HepG2 (cell line): Measurements from ENCODE around the gene AZU1. TPM values are rescaled to one million over a fixed set of nuclear protein-coding genes. Genes with fewer than 3 reads are reported as not detected.

Experiments
- ARNTL ChIP-seq: sonication (generic); formaldehyde crosslinking; IDR thresholded peaks from 2 replicates; pipeline ENCODE4 v1.4.0; 2020; ENCODE audit warnings: mild to moderate bottlenecking, missing genetic modification reagents
- EED ChIP-seq: sonication (generic); formaldehyde crosslinking; IDR thresholded peaks from 2 replicates; pipeline ENCODE4 v1.5.0; 2020; ENCODE audit warnings: mild to moderate bottlenecking, missing genetic modification reagents
- HOXA7 ChIP-seq: sonication (generic); formaldehyde crosslinking; IDR thresholded peaks from 2 replicates; pipeline ENCODE4 v1.8.1; 2022; ENCODE audit warnings: mild to moderate bottlenecking, missing genetic modification reagents, moderate library complexity
- MXD4 ChIP-seq: IDR thresholded peaks from 2 replicates; pipeline ENCODE4 v1.6.1; 2016; ENCODE audit warnings: mild to moderate bottlenecking, missing biosample characterization, missing genetic modification reagents
- POLR2G ChIP-seq: fragments of 200-400 bp; formaldehyde crosslinking; IDR thresholded peaks from 2 replicates; pipeline ENCODE4 v1.6.1; 2018; ENCODE audit warnings: mild to moderate bottlenecking, low read depth, low read length, moderate library complexity
- REL ChIP-seq: sonication (generic); formaldehyde crosslinking; conservative IDR thresholded peaks from 2 replicates; pipeline ENCODE4 v1.8.0; 2022; ENCODE audit warnings: mild to moderate bottlenecking, missing genetic modification reagents, moderate library complexity
- SAP130 ChIP-seq: IDR thresholded peaks from 2 replicates; pipeline ENCODE4 v1.6.1; 2016; ENCODE audit warnings: low read depth
- TAF15 ChIP-seq: fragments of 200-400 bp; formaldehyde crosslinking; IDR thresholded peaks from one replicate; pipeline ENCODE4 v1.6.1; 2018; ENCODE audit warnings: mild to moderate bottlenecking, low read depth, low read length; ENCODE audit not compliant: poor library complexity, severe bottlenecking
- TFDP2 ChIP-seq: sonication (generic); formaldehyde crosslinking; IDR thresholded peaks from 2 replicates; pipeline ENCODE4 v1.4.0; 2020; ENCODE audit warnings: missing genetic modification reagents
- ZBTB44 ChIP-seq: sonication (generic); formaldehyde crosslinking; IDR thresholded peaks from 2 replicates; pipeline ENCODE4 v1.4.0; 2020; ENCODE audit warnings: missing genetic modification reagents
- ZNF207 ChIP-seq: fragments of 450-650 bp; IDR thresholded peaks from 2 replicates; pipeline ENCODE4 v1.6.1; 2016; ENCODE audit warnings: antibody characterized with exemption, borderline replicate concordance
- ZNF331 ChIP-seq: sonication (generic); formaldehyde crosslinking; IDR thresholded peaks from 2 replicates; pipeline ENCODE4 v1.4.0; 2020; ENCODE audit warnings: missing genetic modification reagents
- ZNF563 ChIP-seq: sonication (generic); formaldehyde crosslinking; IDR thresholded peaks from 2 replicates; pipeline ENCODE4 v1.8.0; 2022; ENCODE audit warnings: mild to moderate bottlenecking, moderate library complexity, missing genetic modification reagents
- ZNF775 ChIP-seq: sonication (generic); formaldehyde crosslinking; IDR thresholded peaks from 2 replicates; pipeline ENCODE4 v1.4.0; 2020; ENCODE audit warnings: missing genetic modification reagents, mild to moderate bottlenecking, moderate library complexity, borderline replicate concordance
- ZNF879 ChIP-seq: sonication (generic); formaldehyde crosslinking; IDR thresholded peaks from 2 replicates; pipeline ENCODE4 v1.8.1; 2023; ENCODE audit warnings: missing genetic modification reagents
- polyA plus RNA-seq, 8 experiments: library from polyadenylated mRNA; depleted of rRNA in 3 of 8; stranded (reverse) in 7 of 8; unstranded in 1 of 8; fragments of >200 nt; fragmentation: Illumina TruSeq in 4 of 8; extraction: Trizol in 4 of 8; gene quantifications; 2 replicates each; pipeline versions ENCODE4 v1.2.1 to v1.2.3, GENCODE V29; 2011 to 2016; ENCODE audit warnings: low read depth in 4 of 8, missing spikeins in 1 of 8, mixed read lengths in 1 of 8; ENCODE audit not compliant: insufficient read depth in 1 of 8
- total RNA-seq, 5 experiments: library from RNA; depleted of rRNA; stranded (reverse); fragments of >200 nt; fragmentation: Illumina TruSeq; extraction: Trizol; gene quantifications; 2 replicates each; pipeline ENCODE4 v1.2.3, GENCODE V29; 2016; ENCODE audit warnings: low read depth in 1 of 5
- TF ChIP-seq, protein P1 (sequence below): sonication (generic); formaldehyde crosslinking; IDR thresholded peaks from 2 replicates; pipeline ENCODE4 v1.8.0; 2023; ENCODE audit warnings: mild to moderate bottlenecking, missing genetic modification reagents
- TF ChIP-seq, protein P2 (sequence below): sonication (generic); formaldehyde crosslinking; IDR thresholded peaks from 2 replicates; pipeline ENCODE4 v1.5.0; 2020; ENCODE audit warnings: mild to moderate bottlenecking, low read depth, missing genetic modification reagents, borderline replicate concordance
- TF ChIP-seq, protein P3 (sequence below): IDR thresholded peaks from 2 replicates; pipeline ENCODE4 v1.6.1; 2012; ENCODE audit warnings: inconsistent platforms

Gene AZU1
- total and polyA plus RNA-seq, 2 of the 13 experiments (the other 11 are each of a cell fraction or from before 2014, with no cell fraction given) = not detected

DNA sequence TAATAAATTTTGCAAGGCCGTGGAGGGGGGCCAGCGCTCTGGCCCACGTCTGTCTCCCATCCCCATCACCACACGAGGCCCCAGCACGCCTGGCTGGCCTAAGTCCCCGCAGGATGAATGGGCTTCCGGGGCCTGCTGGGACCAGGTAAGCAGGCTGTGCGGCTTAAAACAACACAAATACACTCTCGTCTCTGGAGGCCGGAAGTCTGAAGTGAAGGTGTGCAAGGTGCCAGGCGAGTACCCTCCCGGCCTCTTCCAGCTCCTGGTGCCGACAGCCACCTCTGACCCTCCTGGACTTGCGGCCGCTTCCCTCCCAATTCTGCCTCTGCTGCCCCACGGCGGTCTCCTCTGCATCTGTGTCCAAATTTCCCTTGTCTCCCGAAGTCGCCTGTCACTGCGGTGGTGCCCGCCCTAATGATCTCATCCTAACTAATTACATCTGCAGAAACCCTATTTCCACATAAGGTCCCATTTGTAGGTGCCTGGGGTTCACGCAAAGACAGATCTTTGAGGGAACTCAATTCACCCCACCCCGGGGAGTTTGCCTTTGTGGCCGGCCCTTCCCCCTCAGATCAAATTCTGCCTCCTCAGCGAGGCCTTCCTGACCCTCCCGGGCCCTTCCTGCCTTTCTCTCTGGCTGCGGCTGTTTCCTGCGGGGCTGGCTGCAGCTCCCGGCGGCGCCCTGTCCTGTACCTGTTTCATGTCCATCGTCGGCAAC lies 38.5 kb upstream of the AZU1 start (continued):
- TF ChIP-seq, protein P1, sequence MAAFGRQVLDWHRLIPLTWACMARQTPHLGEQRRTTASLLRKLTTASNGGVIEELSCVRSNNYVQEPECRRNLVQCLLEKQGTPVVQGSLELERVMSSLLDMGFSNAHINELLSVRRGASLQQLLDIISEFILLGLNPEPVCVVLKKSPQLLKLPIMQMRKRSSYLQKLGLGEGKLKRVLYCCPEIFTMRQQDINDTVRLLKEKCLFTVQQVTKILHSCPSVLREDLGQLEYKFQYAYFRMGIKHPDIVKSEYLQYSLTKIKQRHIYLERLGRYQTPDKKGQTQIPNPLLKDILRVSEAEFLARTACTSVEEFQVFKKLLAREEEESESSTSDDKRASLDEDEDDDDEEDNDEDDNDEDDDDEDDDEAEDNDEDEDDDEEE = no peak
- no peak for TF ChIP-seq MXD4 (CRISPR knock-in tag)
- TF ChIP-seq ZNF879 (CRISPR knock-in tag) = no peak
- no peak; the same call in 1 of the 2 replicates for TF ChIP-seq ZNF563 (CRISPR knock-in tag)
- no peak; the same call in 1 of the 2 replicates for TF ChIP-seq ZNF331 (CRISPR knock-in tag)
- no peak for TF ChIP-seq REL
- TF ChIP-seq TAF15 = no peak
- no peak for TF ChIP-seq ZNF775 (CRISPR knock-in tag)
- TF ChIP-seq POLR2G = peak; percentile 62
- peak; percentile 29; the same call in 1 of the 2 replicates for TF ChIP-seq TFDP2 (CRISPR knock-in tag)
- TF ChIP-seq SAP130 (CRISPR knock-in tag) = peak; percentile 57; the same call in 1 of the 2 replicates
- TF ChIP-seq HOXA7 (CRISPR knock-in tag) = no peak
- no peak for TF ChIP-seq EED
- TF ChIP-seq, protein P2, sequence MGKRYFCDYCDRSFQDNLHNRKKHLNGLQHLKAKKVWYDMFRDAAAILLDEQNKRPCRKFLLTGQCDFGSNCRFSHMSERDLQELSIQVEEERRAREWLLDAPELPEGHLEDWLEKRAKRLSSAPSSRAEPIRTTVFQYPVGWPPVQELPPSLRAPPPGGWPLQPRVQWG (CRISPR knock-in tag) = no peak
- TF ChIP-seq ARNTL (CRISPR knock-in tag) = no peak
- TF ChIP-seq, protein P3, sequence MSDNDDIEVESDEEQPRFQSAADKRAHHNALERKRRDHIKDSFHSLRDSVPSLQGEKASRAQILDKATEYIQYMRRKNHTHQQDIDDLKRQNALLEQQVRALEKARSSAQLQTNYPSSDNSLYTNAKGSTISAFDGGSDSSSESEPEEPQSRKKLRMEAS = peak; percentile 69
- TF ChIP-seq ZBTB44 (CRISPR knock-in tag) = no peak
- TF ChIP-seq ZNF207 = no peak
